HG03575 (cell line): Measurements from ENCODE around the gene BMERB1.
"Not testable (repeated sequence)": the region's sequence is repeated elsewhere in the genome, so short reads cannot be mapped to it uniquely, and the experiment has no call there.

ENCODE experiments used
- ATAC-seq: cut with Tn5 transposase; IDR thresholded peaks from one replicate; pipeline ENCODE4 v1.9.1; 2021; ENCODE audit not compliant: unreplicated experiment, insufficient number of reproducible peaks, low FRiP score; ENCODE audit errors: extremely low read depth

Gene BMERB1

DNA sequence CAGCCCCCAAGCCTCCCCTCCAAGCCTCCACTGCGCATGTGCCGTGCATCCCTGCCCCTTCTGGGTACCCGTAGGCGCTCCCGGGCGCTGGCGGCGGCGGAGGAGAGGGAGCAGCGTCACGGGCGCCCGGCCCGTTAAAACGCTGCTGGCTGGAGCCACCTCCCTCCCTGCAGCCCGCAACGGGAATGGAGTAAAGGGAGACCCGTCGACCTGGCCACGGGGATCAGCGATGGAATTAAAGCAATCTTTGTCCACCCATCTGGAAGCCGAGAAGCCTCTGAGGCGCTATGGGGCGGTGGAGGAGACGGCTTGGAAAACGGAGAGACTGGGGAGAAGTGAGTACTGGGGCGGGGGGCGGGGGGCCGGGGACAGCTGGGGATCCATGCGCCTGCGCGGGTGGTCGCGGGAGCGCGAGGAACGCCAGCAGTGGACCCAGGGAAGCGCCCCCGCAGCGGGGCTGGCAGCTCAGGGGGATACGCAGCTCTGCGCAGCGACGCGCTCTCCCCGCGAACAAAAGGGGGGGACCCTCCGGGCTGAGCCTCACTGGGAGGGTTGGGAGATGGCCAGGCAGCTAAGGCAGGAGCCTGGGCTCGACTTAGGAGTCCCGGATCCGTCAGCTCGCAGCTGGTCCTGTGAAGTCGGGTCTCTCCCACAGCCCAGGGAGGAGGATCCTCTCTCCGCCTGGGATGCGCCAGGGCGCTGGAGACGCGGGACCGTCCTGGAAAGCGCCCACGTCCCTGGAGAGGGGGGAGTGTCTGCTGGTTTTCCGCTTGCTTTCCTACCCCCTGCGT lies at the start of gene BMERB1:
Gene BMERB1 (plus strand): TSS at position 164 of the 791 bp plus-strand sequence. CDS start 66 bp downstream, at position 230.
- no peak for ATAC-seq

DNA sequence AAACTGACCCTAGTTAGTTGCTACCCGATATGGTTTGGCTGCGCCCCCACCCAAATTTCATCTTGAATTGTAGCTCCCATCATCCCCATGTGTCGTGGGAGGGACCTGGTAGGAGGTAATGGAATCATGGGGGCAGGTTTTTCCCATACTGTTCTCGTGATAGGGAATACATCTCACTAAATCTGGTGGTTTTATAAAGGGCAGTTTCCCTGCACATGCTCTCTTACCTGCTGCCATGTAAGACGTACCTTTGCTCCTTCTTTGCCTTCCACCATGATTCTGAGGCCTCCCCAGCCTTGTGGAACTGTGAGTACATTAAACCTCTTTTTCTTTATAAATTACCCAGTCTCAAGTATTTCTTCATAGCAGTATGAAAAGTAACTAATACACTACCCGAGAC lies 46.3 kb upstream of the BMERB1 start:
- not testable (repeated sequence) for ATAC-seq

DNA sequence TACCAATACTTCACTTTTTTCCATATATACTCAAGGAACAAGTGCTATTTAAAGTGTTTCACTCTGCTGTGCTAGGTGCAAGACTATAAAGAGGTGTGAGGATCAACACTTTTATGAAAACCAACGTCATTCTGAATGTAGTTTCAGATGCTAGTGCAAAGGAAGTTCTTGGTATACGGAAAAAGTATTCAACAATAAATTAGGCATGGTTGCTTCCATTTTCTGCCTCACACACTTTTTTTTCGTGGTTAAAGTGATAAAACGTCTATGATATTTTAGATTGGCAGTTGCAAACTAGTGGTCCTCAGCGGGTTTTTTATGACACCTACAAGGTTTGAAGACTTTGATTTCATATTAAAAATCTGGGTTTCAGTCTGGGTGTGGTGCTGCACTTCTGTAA lies 44.5 kb upstream of the BMERB1 start:
- not testable (repeated sequence) for ATAC-seq

DNA sequence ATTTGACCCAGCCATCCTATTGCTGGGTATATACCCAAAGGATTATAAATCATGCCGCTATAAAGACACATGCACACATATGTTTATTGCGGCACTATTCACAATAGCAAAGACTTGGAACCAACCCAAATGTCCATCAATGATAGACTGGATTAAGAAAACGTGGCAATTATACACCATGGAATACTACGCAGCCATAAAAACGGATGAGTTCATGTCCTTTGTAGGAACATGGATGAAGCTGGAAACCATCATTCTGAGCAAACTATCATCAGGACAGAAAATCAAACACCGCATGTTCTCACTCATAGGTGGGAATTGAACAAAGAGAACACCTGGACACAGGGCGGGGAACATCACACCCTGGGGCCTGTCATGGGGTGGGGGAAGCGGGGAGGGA lies 41.4 kb upstream of the BMERB1 start:
- ATAC-seq = not testable (repeated sequence)

DNA sequence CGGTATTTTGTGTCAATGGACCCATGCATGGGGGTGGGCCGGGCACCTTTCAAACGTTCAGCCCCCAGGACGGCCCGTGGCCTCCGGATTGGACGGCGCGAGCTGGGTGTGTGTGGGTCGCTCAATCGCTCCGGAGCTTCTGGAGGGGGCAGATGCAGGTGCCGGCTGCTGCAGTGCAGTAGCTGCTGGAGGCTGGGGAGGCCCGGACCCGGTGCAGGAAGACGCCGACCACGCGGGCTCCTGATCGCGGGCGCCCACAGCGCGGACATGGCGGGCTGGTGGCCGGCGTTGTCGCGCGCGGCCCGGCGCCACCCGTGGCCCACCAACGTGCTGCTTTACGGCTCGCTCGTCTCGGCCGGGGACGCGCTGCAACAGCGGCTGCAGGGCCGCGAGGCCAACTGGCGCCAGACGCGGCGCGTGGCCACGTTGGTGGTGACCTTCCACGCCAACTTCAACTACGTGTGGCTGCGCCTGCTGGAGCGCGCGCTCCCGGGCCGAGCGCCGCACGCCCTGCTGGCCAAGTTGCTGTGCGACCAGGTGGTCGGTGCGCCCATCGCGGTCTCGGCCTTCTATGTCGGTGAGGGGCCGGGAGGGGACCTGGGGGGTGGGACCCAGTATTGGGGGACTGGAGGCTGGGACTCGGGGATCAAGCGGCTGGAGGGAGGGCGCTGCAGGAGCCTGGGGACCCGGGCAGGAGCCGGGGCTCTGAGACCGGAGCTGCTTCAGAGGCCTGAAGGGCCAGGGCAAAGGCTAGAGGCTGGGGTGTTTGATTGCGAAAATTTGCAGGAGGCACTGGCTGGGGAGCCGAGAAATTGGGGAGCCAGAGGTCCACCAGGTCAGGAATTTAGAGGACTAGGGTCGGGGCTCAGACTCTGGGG lies 38.5 kb upstream of the BMERB1 start, which contains the start of gene MPV17L:
Gene MPV17L (plus strand): TSS at position 124 of the 878 bp plus-strand sequence. CDS start 144 bp downstream, at position 268.
- not testable (repeated sequence) for ATAC-seq

DNA sequence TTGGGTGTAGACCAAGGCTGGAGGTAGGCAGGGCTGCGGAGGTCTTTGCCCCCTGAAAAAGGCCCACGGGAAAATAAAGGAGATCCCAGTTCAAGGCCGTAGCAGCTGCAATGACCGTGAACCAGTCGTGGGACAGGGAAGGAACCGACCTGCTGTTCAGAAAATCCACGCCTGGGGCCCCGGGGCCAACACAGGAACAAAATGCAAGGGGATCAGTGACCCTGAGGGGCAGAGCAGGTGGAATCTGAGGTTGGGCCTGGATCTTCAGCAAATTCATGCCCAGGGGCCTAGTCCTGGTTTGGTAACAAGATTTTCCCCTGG lies 37.9 kb upstream of the BMERB1 start:
- not testable (repeated sequence) for ATAC-seq

DNA sequence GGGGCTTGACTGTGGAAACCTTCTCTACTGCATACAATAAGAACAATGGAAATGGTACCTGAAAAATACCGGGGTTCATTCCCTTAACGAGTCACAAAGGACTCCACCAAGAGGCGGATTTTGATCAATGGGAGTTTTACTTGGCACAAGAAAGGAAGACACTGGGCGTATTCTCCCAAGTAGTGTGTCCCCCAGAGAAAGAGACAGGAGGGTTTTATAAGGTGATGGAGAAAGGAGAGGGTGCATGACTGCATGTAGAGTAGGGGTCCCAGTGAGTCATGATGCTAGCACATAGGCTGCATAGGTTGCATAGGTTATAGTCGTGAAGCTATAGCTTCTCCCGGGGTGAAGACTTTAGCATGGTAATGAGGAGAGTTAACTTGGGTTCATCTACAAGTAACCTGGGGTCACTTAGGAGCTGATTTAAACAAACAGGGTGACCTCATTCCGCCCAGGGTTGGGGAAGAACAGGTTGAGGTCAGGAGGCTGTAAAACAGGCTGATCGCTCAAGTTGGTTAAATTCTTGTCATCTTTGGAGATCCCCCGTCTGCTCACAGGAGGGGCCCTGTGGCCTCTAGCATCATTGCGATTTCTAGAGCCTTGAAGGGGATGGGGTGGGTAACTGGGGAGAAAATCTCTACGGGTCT lies 37.3 kb upstream of the BMERB1 start:
- ATAC-seq = no peak

DNA sequence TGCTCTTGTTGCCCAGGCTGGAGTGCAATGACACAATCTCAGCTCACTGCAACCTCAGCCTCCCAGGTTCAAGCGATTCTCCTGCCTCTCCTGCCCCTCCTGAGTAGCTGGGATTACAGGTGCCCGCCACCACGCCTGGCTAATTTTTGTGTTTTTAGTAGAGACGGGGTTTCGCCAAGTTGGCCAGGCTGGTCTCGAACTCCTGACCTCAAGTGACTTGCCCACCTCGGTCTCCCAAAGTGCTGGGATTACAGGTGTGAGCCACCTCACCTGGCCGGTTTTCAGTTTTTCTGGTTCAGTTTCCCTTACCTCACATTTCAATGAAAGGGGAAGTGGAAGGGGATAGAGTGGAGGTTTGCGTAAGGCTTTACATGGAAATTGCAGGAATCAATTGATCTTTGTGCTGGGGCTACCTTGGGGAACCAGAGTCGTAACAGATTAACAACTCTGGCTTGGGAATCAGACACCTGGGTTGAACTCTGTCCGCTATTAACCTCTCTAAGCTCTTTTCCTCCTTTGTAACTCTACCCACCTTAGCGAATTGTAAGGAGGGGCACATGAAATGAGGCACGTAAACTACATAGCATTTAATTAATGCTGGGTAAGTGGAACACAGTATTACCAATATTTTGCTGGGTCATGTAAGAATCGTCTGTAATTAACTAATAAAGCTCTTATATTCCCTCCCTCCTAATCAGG lies 35.6 kb upstream of the BMERB1 start:
- no peak for ATAC-seq

DNA sequence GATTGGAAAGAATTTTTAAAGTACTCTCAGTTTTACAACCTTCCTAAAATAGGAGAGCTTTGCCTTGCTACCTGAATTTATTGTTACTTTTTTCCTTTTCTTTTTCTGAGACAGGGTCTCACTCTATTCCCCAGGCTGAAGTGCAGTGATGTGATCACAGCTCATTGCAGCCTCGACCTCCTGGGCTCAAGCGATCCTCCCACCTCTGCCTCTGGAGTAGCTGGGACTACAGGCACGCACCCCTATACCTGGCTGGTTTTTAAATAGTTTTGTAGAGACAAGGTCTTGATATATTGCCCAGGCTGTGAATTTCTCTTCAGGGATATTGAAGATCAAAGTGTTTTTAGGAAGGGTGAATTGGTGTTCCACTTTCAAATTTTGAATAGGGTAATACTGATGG lies 35.1 kb upstream of the BMERB1 start:
- no peak for ATAC-seq

DNA sequence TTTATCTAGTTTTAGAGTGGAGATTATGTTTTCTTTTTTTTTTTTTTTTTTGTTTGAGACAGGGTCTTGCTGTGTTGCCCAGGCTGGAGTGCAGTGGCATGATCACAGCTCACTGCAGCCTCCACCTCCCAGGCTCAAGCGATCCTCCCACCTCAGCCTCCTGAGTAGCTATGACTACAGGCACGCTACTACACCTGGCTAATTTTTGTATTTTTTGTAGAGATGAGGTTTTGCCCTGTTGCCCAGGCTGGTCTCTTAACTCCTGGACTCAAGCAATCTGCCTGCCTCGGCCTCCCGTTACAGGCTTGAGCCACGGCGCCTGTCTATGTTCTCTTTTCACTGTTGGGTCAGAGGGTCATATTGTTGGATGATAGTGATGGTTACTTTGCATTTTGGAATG lies 34.1 kb upstream of the BMERB1 start:
- not testable (repeated sequence) for ATAC-seq

DNA sequence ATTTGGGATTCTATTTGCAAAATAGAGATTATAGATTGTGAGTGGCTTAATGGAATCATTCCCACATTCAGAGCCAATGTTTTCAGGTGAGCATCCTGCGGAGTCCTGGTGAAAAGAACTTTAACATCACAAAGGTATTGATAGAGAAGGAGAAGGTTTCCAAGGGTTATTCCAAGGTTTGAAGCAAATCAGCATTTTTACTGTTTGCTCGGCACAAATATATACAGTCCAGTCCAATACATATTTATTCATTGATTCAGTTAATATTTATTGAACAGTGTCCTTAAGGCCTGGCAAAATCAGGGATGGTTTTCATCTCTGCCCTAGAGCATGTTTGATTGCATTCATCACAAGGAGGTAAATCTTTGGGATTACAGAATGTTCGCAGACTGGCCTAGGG lies 32.4 kb upstream of the BMERB1 start:
- ATAC-seq = no peak

DNA sequence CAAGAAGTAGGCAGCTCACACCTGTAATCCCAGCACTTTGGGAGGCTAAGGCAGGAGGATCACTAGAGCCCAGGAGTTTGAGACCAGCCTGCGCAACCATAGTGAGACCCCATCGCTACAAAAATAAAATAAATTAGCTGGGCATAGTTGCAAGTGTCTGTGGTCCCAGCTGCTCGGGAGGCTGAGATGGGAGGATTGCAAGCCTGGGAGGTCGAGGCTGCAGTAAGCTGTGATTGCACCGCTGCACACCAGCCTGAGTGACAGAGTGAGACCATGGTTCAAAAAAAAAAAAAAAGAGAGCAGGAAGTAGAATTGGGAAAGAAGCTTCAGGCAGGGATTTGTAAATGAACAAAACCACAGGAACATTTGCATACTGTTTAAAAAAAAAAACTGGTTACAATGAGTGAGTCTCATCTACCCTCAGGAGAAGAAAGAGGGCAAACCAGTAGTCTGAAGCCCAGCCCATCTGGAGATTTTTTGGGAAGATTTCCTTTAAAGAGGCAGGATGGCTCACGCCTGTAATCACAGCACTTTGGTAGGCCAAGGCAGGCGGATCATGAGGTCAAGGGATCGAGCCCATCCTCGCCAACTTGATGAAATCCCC lies 30.9 kb upstream of the BMERB1 start:
- no peak for ATAC-seq

DNA sequence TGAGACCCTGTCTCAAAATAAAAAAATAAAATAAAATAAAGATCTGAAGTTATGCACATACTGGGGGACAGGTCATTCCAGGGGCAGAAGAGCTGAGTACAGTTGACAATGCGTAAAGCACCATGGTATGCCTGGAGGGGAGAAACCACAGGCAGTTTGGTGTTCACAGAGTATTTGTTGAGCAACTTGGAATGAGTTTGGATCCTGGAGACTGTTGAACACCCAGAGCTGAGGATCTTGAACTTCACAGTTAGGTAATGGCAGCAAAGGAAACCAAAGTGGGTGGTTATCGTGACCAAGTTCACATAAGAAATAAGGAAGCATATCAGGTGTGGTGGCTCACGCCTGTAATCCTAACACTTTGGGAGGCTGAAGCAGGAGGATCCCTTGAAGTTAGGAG lies 30.3 kb upstream of the BMERB1 start:
- not testable (repeated sequence) for ATAC-seq

DNA sequence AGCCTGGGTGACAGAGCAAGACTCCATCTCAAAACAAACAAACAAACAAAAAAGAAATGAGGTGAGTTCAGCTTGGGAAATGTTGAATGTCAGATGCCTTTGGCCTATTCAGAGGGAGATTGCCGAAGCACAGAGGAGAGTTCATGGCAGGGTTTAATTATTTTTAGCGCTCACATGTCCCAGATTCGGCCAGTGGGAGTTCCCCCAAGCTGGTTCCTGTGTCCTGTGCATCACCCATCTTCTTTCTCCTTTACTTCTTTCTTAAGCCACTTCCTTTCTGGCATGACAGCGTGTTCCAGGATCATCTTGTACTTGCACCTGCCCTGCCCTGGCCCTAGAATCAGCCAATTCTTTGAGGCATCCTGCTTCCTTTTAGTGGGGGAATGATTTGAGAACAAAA lies 29.6 kb upstream of the BMERB1 start:
- ATAC-seq = no peak

DNA sequence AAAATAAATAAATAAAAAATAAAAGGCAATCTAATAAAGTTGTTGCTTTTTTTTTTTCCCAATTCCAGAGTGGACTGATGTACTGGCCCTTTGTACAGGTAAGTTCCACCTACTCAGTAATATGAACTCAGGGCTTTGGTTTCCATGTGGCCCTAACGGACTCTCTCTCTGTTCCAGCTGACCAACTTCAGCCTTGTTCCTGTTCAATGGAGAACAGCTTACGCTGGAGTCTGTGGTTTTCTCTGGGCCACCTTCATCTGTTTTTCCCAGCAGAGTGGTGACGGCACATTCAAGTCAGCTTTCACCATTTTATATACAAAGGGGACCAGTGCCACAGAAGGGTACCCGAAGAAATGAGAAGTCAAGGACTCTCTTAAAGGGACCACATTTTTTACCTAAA lies 26.6 kb upstream of the BMERB1 start:
- ATAC-seq = not testable (repeated sequence)

DNA sequence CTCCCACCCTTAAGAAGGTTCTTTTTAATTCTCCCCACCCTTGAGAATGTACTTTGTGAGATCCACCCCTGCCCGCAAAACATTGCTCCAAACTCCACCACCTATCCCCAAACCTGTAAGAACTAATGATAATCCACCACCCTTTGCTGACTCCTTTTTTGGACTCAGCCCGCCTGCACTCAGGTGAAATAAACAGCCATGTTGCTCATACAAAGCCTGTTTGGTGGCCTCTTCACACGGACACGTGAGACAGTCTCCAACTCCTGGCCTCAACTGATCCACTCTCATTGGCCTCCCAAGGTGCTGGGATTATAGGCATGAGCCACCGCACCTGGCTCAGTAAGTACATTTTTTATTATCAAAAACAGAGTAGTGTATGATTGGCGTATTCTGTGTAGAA lies 24.9 kb upstream of the BMERB1 start:
- not testable (repeated sequence) for ATAC-seq

DNA sequence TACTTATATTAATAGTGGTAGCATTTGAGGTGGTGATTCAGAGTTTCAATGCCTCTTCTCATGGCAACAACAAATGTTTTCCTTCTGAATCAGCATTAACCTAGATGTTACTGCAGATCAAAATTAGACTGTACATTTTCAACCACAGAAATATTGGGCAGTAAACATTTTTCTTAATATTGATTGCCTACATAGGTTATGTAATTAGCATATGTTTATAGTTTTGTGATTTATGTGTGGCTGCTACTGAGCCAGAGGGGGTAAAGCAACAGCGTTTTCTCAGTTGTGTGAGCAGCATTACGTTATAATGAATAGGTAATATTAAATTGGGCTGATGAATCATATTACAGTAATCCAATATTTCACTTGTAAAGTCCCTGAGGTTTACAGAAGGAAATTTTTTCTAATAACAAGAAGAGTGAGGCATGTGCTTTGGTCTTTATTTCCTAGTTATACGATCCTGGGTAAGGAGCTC lies 18.8 kb upstream of the BMERB1 start:
- ATAC-seq = no peak

DNA sequence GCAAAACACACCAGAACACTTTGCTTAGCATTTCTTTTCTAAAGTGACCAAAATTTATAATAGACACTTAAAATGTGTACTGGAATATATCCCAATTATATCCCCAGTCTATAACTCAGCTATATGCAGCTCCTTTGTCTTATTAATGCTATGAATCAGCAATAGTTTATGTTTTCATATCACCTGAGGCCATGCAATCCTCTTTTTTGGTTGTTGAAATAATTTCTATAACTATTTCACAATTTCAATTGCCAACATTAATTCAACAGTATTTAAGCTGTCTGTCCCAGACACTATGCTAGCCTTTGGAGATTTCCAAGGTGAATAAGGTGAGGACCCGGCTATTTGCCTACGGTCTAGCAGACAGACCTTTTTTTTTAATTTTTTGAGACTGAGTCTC lies 17.2 kb upstream of the BMERB1 start:
- ATAC-seq = no peak

DNA sequence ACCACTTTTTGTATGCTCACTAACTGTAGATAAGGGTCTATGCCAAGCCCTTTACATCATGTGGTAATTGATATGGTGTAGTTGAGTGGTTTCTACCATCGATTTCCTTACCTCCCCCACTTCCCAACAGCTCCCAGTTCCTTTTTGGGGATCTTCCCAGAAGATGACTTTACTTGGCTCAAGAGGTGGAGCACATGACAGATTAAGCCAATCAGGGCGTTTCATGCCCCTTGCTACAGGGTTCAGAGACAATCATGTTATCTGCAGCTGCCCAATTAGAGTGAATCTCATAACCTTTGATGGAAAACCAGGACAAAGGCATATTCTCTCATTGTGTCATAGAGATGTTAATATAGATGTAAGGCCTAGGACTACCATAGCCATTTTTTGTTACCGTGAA lies 16.2 kb upstream of the BMERB1 start:
- no peak for ATAC-seq
